Right lung (tissue), 5 donors: ENCODE data around the gene LRRC52. TPM values are rescaled to one million over a fixed set of nuclear protein-coding genes. Genes with fewer than 3 reads are reported as not detected.

Experiments used
- DNase-seq, 2 donors: peaks; one replicate each; pipeline ENCODE4 v3.0.0-alpha.2; 2013
- polyA plus RNA-seq, 5 donors: library from polyadenylated mRNA; unstranded; fragments of 120-200 nt; gene quantifications; one replicate each; pipeline versions ENCODE4 v1.2.1 to v1.2.3, GENCODE V29; 2013; ENCODE audit warnings: inconsistent platforms in 1 of 5, low replicate concordance in 1 of 5; ENCODE audit not compliant: insufficient read length in 5 of 5, insufficient read depth in 1 of 5

Gene LRRC52
- polyA plus RNA-seq, 5 donors = 0.11 TPM; not detected in 4

DNA sequence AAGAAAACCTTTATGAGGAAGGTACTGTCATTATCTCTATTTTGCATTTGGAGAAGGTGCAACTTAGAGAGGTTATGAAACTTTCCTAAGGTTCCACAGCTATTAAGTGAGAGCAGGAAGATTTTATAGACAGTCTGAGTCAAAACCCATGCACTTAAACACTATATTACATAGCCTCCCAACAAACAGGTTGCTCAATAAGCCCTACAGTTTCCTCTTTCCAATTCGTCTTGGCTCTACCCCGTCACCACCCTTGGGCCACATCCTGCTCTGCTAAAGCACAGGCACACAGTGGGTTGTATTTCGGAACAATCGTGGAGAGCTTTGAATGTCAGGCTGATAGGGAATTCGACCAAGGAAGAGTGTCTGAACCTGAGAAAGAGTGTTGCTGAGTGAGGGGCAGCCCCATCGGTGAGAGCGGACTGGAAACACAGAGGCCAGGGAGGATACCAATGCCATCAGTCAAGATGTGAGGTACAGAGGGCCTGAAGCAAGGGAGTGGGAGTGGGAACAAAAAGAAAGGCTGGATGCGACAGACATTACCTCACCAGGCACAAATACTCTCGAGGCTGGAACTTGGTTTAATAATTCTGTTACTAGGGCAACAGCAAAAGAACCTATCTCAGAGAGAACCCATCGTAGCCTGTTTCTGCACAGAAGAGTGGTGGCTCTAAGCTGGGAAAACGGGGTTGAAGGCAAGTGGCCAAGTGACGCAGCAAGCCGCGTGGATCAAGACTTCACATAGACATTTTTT is 6.3 kb upstream of the LRRC52 start:
- no peak for DNase-seq

- no peak for DNase-seq
These were observed 4.5 kb upstream of the LRRC52 start for GRCh38 chr1:165539306-165539705.

DNA sequence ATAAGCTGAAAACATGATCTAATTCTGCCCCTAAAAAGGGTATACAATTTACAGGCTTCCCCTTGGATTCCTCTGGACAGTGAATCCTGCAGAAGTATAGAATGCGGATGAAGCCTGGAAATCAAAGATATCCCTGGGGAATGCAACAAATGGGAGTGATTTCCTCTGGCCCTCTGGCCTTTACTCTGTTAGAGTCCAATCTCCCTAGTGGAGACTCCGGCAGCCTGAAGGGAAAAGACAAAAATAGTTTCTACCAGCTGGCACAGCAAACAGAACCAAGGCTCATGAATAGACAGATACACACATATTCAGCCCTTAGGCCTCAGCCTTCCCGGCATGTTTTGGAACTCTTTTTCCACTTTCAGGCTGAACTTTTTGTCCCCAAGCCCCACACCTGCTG is 3.9 kb upstream of the LRRC52 start:
- DNase-seq = no peak

DNA sequence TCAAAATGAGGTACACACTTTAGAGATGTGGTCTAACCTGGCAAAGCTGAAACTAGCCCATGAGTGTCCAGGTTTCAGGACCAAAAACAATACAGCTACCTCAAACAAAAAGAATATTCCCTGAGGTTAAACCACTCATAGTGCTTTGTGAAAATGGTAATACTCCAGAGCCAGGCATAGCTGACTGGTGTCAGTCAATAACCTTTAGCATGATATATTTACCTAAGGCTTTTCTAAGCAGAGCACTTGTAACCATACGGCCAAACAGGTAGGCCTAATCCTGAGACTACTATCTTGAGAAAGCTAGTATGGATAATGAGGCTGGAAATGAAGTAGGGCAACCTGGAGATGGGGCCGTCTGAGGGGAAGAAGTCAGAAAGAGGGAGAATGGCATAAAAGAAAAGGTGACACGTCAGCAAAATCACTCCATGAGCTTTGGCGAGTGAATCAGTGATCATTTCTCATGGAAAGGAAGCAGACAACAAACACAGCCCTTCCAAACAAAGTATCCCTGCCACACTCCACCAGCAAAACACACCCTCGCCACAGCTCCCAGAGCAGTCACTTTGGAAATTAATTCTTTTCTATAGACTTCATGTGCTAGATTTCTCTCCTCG is 1.7 kb upstream of the LRRC52 start:
- no peak for DNase-seq

GRCh38 chr1:165542647-165543046 is 1.2 kb upstream of the LRRC52 start:
- no peak for DNase-seq

GRCh38 chr1:165544996-165545395 is 1.2 kb downstream of the LRRC52 start:
- DNase-seq = no peak

- no peak for DNase-seq
These were observed 2.2 kb downstream of the LRRC52 start for GRCh38 chr1:165545974-165546373.

DNA sequence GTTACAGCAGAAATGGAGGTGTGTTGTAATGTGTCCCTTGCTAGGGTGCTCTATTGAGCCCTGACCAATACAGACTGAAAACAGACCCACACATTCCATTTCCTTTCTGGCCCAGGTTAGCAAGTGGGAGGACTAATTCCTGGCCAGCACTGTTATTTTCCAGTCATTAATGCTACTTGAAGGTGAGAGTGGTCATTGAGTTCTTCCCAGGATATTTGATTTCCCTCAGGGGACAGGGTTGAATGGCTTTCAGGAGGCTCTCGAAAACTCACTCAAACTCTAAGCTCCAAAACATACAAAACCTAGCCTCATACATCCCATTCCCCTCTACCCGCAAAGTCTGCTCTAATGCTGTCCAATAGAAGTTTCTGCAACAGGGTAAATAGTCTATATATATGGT is 6.2 kb downstream of the LRRC52 start:
- no peak for DNase-seq

DNA sequence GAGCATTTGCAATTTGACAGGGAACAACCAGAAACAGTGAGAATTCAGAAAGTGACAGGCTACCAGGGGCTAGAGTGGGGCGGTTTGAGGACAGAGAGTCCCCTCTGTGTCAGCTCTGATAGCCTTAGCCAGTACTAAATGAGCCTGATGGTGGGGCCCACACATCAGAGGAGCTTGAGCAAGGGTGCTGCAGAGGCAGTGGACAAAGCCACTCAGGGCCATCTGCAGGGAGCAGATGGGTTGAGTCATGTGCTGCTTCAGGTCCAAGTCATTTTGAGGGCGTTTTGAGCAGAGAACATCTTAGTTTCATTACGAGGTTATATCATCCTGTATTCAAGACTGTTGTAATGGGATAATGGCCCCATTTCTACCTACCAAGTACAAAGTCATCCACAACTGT is 7.7 kb downstream of the LRRC52 start:
- no peak for DNase-seq

GRCh38 chr1:165560883-165561656 is 17.3 kb downstream of the LRRC52 start:
- DNase-seq = peak; percentile 55 to 56

DNA sequence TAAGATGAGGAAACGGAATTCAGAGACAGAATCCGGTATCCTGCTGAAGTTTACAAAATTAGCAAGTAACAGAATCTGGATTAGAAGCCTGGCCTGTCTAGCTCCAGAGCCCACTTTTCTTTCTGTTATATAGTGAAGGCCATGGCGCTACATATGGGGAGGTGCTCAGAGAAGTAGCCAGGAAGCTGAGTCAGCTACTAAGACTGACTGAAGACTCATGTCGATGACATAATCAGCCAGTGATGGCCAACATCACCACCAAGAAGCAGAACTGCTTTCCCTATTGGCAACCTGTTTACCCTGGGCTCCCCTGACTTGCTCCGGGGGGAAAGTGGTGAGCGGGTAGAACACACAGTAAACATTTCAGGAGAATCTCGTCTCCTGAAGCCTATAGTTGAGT is 18.8 kb downstream of the LRRC52 start:
- no peak for DNase-seq

- DNase-seq = no peak
These were observed 19.8 kb downstream of the LRRC52 start for GRCh38 chr1:165563551-165563950.

GRCh38 chr1:165564561-165564960 is 20.8 kb downstream of the LRRC52 start:
- no peak for DNase-seq

DNA sequence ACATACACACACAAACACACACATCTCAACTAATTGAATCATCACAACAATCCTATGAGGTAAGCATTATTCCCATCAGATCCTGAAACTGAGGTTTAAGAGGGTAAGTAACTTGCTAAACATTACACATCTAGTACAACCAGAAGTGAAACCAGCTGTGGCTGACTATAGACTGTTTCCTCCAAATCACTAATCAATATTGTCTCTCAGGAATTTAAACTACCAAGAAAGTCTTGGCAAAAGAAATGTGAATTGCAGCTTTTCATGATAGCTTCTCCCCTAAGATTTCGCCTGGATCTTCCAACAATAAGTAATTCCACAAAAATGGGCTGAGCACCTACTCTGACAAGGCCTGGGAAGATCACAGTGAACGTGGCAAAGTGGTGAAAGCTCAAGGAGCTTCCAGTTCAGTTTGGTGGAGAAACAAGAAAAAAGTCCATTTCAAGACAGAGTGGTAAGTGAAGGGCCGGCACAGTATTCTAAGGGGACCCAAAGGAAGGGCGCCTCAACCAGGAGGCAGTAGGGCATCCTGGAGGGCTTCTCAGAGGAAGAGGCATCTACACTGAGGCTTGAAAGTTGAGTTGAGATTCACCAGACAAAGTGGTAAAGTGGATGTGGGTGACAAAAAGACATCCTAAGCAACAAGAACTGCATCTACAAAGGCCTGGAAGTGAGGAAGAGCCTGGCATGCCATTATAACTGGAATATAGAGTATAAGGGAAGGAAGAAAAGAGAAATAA is 22.1 kb downstream of the LRRC52 start:
- no peak for DNase-seq

- no peak for DNase-seq
These were observed 26.3 kb downstream of the LRRC52 start for GRCh38 chr1:165570078-165570477.

- DNase-seq = no peak
These were observed 30.0 kb downstream of the LRRC52 start for GRCh38 chr1:165573787-165574186.

DNA sequence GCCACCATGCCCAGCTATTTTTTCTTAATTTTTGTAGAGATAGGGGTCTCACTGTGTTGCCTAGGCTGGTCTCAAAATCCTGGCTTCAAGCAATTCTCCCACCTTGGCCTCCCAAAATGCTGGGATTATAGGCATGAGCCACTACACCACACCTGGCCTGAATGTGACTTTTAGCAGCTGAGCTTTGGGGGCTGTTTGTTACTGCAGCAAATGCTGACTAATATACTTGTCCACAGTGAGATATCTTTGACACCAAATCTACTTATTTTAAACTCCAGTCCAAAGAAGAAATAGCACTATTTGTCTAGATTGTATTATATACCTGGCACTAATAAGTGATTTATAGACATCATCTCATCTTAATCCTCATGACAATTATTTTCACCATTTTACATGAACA is 30.5 kb downstream of the LRRC52 start:
- DNase-seq = no peak

DNA sequence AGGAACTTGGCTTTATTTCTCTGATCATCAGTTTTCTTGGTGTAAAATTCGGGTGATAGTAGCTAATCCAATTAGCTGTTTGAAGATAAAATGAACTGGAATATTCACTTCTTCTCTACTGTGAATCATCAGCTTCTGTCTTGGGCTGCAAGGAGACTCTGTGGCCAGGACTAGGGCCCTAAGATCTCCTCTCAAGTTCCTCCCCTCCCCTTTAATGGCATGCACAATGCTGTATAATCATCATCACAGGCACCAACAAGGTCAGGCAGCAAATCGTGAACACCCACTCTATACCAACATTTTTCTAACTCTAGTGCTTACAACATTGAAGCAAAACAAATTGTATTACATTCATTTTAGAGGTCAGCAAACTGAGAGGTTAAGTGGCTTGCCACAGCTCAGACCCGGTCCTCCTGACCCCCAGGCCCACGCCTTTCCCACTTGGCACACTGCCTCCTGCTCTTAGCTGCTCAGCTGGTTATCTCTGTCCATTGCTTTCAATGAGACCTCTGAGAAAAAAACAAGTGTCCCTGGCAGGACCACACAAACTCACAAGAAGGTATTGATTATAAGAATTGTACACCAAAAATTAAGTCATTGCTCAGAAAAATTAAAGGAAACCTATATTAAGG is 31.8 kb downstream of the LRRC52 start:
- DNase-seq = no peak

- DNase-seq = no peak
These were observed 32.7 kb downstream of the LRRC52 start for GRCh38 chr1:165576536-165576935.

DNA sequence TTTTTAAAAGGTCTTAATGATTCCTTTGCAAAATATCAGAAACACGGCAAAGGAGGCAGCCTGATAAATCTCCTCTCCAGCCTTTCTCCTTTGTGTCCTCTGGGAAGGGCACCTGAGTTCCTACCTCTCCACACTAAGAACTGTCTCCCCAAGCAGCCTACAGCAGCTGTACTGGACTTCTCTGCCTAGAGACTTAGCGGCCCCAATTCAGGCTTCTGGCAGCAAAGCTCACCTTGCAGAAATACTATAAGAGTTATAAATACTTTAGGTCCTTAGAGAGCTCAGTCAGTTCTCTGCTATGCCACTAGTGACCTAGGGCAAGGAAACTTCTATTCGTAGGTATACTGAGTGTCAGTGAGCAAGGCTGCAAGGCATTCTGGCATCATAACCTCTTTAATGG is 33.9 kb downstream of the LRRC52 start:
- DNase-seq = no peak
